GM23338 (cell line): Measurements from ENCODE around the gene KRT38. TPM values are rescaled to one million over a fixed set of nuclear protein-coding genes. Genes with fewer than 3 reads are reported as not detected.

Experiments used
- ATAC-seq: fragments of 200-7000 bp; cut with Tn5 transposase; 3 replicates; pipeline ENCODE4 v1.9.1; 2020
- DNase-seq: peaks from one replicate; pipeline ENCODE4 v3.0.0-alpha.2; 2015; ENCODE audit warnings: low spot score
- H2AFZ ChIP-seq: fragments of 200-600 bp; sonication (generic); 2 replicates; pipeline ENCODE4 v1.8.0; 2016; ENCODE audit warnings: antibody characterized with exemption, mild to moderate bottlenecking, moderate library complexity
- H3F3A ChIP-seq: fragments of 200-600 bp; sonication (generic); replicated peaks from 2 replicates; pipeline ENCODE4 v1.8.0; 2017; ENCODE audit warnings: antibody characterized with exemption, mixed run types, low read depth
- H3K27ac ChIP-seq: fragments of 200-600 bp; sonication (generic); 2 replicates; pipeline ENCODE4 v1.6.1; 2016; ENCODE audit warnings: low read depth
- H3K27me3 ChIP-seq: fragments of 200-600 bp; sonication (generic); 2 replicates; pipeline ENCODE4 v1.8.0; 2016; ENCODE audit warnings: mild to moderate bottlenecking, mixed run types, moderate library complexity; ENCODE audit not compliant: insufficient read depth
- H3K36me3 ChIP-seq: fragments of 200-600 bp; sonication (generic); 2 replicates; pipeline ENCODE4 v1.8.0; 2016; ENCODE audit warnings: mild to moderate bottlenecking; ENCODE audit not compliant: insufficient read depth
- H3K4me1 ChIP-seq: fragments of 200-600 bp; sonication (generic); 2 replicates; pipeline ENCODE4 v1.8.0; 2016; ENCODE audit warnings: mild to moderate bottlenecking, moderate library complexity; ENCODE audit not compliant: insufficient read depth
- H3K4me2 ChIP-seq: fragments of 200-600 bp; sonication (generic); 2 replicates; pipeline ENCODE4 v1.7.1; 2017; ENCODE audit warnings: mixed run types
- H3K4me3 ChIP-seq: fragments of 200-600 bp; sonication (generic); 2 replicates; pipeline ENCODE4 v1.6.1; 2016; ENCODE audit warnings: mixed run types
- H3K79me2 ChIP-seq: fragments of 200-600 bp; sonication (generic); replicated peaks from 2 replicates; pipeline ENCODE4 v1.8.0; 2017; ENCODE audit warnings: mild to moderate bottlenecking; ENCODE audit not compliant: insufficient read depth
- H3K9me2 ChIP-seq: fragments of 200-600 bp; sonication (generic); 2 replicates; pipeline ENCODE4 v1.8.0; 2017; ENCODE audit not compliant: insufficient read depth
- H4K20me1 ChIP-seq: fragments of 200-600 bp; sonication (generic); replicated peaks from 2 replicates; pipeline ENCODE4 v1.8.0; 2017; ENCODE audit warnings: mild to moderate bottlenecking; ENCODE audit not compliant: insufficient read depth
- H3K27ac Mint-ChIP-seq: 2 replicates; pipeline ENCODE4 v1.8.0; 2020; ENCODE audit warnings: inconsistent platforms, mild to moderate bottlenecking, moderate library complexity, mixed read lengths
- H3K27me3 Mint-ChIP-seq: 3 replicates; pipeline ENCODE4 v1.8.0; 2022; ENCODE audit warnings: low read depth, mild to moderate bottlenecking, moderate library complexity, mixed read lengths, inconsistent platforms; ENCODE audit not compliant: insufficient read depth, poor library complexity
- H3K36me3 Mint-ChIP-seq: 3 replicates; pipeline ENCODE4 v1.8.0; 2021; ENCODE audit warnings: low read depth, mild to moderate bottlenecking, inconsistent platforms, moderate library complexity, mixed read lengths
- H3K4me1 Mint-ChIP-seq: 3 replicates; pipeline ENCODE4 v1.8.0; 2020; ENCODE audit warnings: mild to moderate bottlenecking, inconsistent platforms, mixed read lengths
- H3K4me3 Mint-ChIP-seq: 3 replicates; pipeline ENCODE4 v1.8.0; 2021; ENCODE audit warnings: moderate library complexity, mild to moderate bottlenecking, inconsistent platforms, mixed read lengths
- H3K9me3 Mint-ChIP-seq: 3 replicates; pipeline ENCODE4 v1.8.0; 2020; ENCODE audit warnings: moderate library complexity, mild to moderate bottlenecking, inconsistent platforms, mixed read lengths
- CREB1 ChIP-seq: fragments of 250-450 bp; sonication (Bioruptor Pico); IDR thresholded peaks from 2 replicates; pipeline ENCODE4 v1.5.0; 2020; ENCODE audit warnings: low read depth, mild to moderate bottlenecking, moderate library complexity
- CTCF ChIP-seq, 2 experiments: fragments of 200-600 bp in 1 of 2; sonication (generic) in 1 of 2; conservative IDR thresholded peaks; 2 replicates each; pipeline versions ENCODE4 v1.5.1 to v1.6.1; 2016 to 2017; ENCODE audit warnings: antibody characterized with exemption in 2 of 2, low read depth in 2 of 2, mild to moderate bottlenecking in 2 of 2, moderate library complexity in 1 of 2
- ETS1 ChIP-seq: IDR thresholded peaks from 2 replicates; pipeline ENCODE4 v1.6.1; 2016; ENCODE audit warnings: antibody characterized with exemption
- EZH2 ChIP-seq: fragments of 200-600 bp; sonication (generic); IDR thresholded peaks from one replicate; pipeline ENCODE4 v1.8.0; 2017; ENCODE audit warnings: antibody characterized with exemption, mild to moderate bottlenecking, low read depth; ENCODE audit not compliant: unreplicated experiment
- EZH2phosphoT487 ChIP-seq: fragments of 200-600 bp; sonication (generic); IDR thresholded peaks from one replicate; pipeline ENCODE4 v1.8.1; 2018; ENCODE audit warnings: antibody characterized with exemption; ENCODE audit not compliant: unreplicated experiment
- NANOG ChIP-seq: IDR thresholded peaks from 2 replicates; pipeline ENCODE4 v1.6.1; 2016; ENCODE audit warnings: antibody characterized with exemption, borderline replicate concordance
- STAT1 ChIP-seq: IDR thresholded peaks from one replicate; pipeline ENCODE4 v1.6.1; 2016; ENCODE audit warnings: antibody characterized with exemption; ENCODE audit not compliant: unreplicated experiment
- ZNF114 ChIP-seq: fragments of 250-450 bp; sonication (Bioruptor Pico); IDR thresholded peaks from 2 replicates; pipeline ENCODE4 v1.5.0; 2020; ENCODE audit warnings: mild to moderate bottlenecking, moderate library complexity
- ZNF331 ChIP-seq: fragments of 250-450 bp; sonication (Bioruptor Pico); IDR thresholded peaks from 2 replicates; pipeline ENCODE4 v1.5.0; 2020; ENCODE audit warnings: low read depth, mild to moderate bottlenecking, moderate library complexity
- long read RNA-seq: library from polyadenylated mRNA; unstranded; transcript quantifications from one replicate; pipeline ENCODE4 v2.0.0, GENCODE V29; 2020; ENCODE audit not compliant: unreplicated experiment
- polyA plus RNA-seq: library from polyadenylated mRNA; unstranded; fragments of >200 nt; fragmentation: Nextera tagmentation; extraction: Ambion mirVana; gene quantifications from 2 replicates; pipeline ENCODE4 v1.2.1, GENCODE V29; 2016
- total RNA-seq: library from RNA; depleted of rRNA; stranded (reverse); fragments of >200 nt; shearing (Covaris generic); gene quantifications from 2 replicates; pipeline ENCODE4 v1.2.3, GENCODE V29; 2014; rRNA removed
- TF ChIP-seq, protein P1 (sequence below): fragments of 250-450 bp; sonication (Bioruptor Pico); IDR thresholded peaks from 2 replicates; pipeline ENCODE4 v1.5.0; 2020; ENCODE audit warnings: mild to moderate bottlenecking, moderate library complexity

KRT38 gene
- not detected in 2 replicates for total RNA-seq
- polyA plus RNA-seq = not detected in 2 replicates
- long read RNA-seq = 0 reads

DNA sequence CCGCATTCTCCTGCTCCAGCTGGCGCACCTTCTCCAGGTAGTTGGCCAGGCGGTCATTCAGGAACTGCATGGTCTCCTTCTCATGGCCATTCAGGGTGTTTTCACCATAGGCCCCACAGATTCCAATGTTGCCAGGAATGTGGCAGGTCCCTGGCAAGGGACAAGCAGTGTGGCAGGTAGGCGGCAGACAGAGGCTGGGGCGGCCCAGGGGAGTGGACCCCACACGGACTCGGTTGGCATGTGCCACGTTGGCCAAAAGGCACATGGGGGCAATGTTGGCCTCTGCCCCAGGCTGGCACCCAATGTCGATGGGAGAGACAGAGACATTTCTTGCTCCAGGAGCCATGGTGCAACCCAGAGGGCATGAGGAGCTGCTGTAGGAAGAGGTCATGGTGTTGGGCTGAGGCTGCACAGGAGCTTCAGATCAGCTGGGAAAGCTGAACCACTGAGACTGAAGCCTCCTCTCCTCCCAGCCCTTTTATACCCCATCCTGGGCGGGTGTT is at the start of gene KRT38:
Gene KRT38, minus strand, starts transcription at position 453 of the 503 bp plus-strand sequence. Its CDS starts 62 bp downstream, at position 391.
- Histone ChIP-seq H3K36me3 (no peaks in the 10 kb centered on the region), H4K20me1 (no peaks in the 10 kb centered on the region), H3K4me3 (no peak within 1 kb of the TSS), H3K4me2 (no peak within 1 kb of the TSS), H2AFZ (no peak within 1 kb of the TSS), H3K4me1 (no peaks in the 10 kb centered on the region), H3K27me3 (no peaks in the 10 kb centered on the region), H3K27ac (no peak within 1 kb of the TSS), H3F3A (no peaks in the 10 kb centered on the region), H3K9me2 (0 out of 2 replicates have a peak, but pooled peaks cover 11% of the 10 kb centered on the region), H3K79me2 (no peaks in the 10 kb centered on the region)
- H3K4me1 Mint-ChIP-seq = no peaks in the 10 kb centered on the region
- no peak for DNase-seq
- peaks cover 3% of the 10 kb centered on the region for H3K27me3 Mint-ChIP-seq
- TF ChIP-seq NANOG (no peak), CREB1 (CRISPR knock-in tag) (no peak), ZNF114 (CRISPR knock-in tag) (no peak), CTCF (conservative IDR thresholded peaks at IDR 0.05; ENCODE audit: low read depth in 2 of 2) (no peak), EZH2 (no peak), ETS1 (no peak), EZH2phosphoT487 (no peak), ZNF331 (CRISPR knock-in tag) (no peak), STAT1 (no peak)
- TF ChIP-seq, protein P1, sequence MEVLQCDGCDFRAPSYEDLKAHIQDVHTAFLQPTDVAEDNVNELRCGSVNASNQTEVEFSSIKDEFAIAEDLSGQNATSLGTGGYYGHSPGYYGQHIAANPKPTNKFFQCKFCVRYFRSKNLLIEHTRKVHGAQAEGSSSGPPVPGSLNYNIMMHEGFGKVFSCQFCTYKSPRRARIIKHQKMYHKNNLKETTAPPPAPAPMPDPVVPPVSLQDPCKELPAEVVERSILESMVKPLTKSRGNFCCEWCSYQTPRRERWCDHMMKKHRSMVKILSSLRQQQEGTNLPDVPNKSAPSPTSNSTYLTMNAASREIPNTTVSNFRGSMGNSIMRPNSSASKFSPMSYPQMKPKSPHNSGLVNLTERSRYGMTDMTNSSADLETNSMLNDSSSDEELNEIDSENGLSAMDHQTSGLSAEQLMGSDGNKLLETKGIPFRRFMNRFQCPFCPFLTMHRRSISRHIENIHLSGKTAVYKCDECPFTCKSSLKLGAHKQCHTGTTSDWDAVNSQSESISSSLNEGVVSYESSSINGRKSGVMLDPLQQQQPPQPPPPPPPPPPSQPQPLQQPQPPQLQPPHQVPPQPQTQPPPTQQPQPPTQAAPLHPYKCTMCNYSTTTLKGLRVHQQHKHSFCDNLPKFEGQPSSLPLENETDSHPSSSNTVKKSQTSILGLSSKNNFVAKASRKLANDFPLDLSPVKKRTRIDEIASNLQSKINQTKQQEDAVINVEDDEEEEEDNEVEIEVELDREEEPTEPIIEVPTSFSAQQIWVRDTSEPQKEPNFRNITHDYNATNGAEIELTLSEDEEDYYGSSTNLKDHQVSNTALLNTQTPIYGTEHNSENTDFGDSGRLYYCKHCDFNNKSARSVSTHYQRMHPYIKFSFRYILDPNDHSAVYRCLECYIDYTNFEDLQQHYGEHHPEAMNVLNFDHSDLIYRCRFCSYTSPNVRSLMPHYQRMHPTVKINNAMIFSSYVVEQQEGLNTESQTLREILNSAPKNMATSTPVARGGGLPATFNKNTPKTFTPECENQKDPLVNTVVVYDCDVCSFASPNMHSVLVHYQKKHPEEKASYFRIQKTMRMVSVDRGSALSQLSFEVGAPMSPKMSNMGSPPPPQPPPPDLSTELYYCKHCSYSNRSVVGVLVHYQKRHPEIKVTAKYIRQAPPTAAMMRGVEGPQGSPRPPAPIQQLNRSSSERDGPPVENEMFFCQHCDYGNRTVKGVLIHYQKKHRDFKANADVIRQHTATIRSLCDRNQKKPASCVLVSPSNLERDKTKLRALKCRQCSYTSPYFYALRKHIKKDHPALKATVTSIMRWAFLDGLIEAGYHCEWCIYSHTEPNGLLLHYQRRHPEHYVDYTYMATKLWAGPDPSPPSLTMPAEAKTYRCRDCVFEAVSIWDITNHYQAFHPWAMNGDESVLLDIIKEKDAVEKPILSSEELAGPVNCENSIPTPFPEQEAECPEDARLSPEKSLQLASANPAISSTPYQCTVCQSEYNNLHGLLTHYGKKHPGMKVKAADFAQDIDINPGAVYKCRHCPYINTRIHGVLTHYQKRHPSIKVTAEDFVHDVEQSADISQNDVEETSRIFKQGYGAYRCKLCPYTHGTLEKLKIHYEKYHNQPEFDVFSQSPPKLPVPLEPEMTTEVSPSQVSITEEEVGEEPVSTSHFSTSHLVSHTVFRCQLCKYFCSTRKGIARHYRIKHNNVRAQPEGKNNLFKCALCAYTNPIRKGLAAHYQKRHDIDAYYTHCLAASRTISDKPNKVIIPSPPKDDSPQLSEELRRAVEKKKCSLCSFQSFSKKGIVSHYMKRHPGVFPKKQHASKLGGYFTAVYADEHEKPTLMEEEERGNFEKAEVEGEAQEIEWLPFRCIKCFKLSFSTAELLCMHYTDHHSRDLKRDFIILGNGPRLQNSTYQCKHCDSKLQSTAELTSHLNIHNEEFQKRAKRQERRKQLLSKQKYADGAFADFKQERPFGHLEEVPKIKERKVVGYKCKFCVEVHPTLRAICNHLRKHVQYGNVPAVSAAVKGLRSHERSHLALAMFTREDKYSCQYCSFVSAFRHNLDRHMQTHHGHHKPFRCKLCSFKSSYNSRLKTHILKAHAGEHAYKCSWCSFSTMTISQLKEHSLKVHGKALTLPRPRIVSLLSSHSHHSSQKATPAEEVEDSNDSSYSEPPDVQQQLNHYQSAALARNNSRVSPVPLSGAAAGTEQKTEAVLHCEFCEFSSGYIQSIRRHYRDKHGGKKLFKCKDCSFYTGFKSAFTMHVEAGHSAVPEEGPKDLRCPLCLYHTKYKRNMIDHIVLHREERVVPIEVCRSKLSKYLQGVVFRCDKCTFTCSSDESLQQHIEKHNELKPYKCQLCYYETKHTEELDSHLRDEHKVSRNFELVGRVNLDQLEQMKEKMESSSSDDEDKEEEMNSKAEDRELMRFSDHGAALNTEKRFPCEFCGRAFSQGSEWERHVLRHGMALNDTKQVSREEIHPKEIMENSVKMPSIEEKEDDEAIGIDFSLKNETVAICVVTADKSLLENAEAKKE (CRISPR knock-in tag) = no peak
- H3K27ac Mint-ChIP-seq = no peak within 1 kb of the TSS
- H3K9me3 Mint-ChIP-seq = peaks cover 4% of the 10 kb centered on the region; the same call in 2 of the 3 replicates
- H3K4me3 Mint-ChIP-seq = no peak within 1 kb of the TSS
- no peaks in the 10 kb centered on the region for H3K36me3 Mint-ChIP-seq
- no peak for ATAC-seq
